Activated CD4-positive, alpha-beta T cell treated with anti-CD3 and anti-CD28 coated beads for 48 hours (primary cell): ENCODE data around the gene MYRF.

Experiments used
- DNase-seq: peaks from one replicate; pipeline ENCODE4 v3.0.0-alpha.2; 2020

MYRF gene

GRCh38 chr11:61778357-61778886, 26.0 kb downstream of the MYRF start:
- DNase-seq = no peak

- DNase-seq = no peak
Observed at GRCh38 chr11:61778920-61779650, 26.6 kb downstream of the MYRF start.

GRCh38 chr11:61779666-61780525, 27.5 kb downstream of the MYRF start:
- DNase-seq = no peak

- no peak for DNase-seq
Observed at GRCh38 chr11:61780581-61781162, 28.2 kb downstream of the MYRF start.

GRCh38 chr11:61781585-61781984, 29.1 kb downstream of the MYRF start:
- DNase-seq = no peak

GRCh38 chr11:61782299-61782698, 29.9 kb downstream of the MYRF start:
- DNase-seq = no peak

- DNase-seq = no peak
Observed at GRCh38 chr11:61782841-61783240, 30.4 kb downstream of the MYRF start.

- DNase-seq = no peak
Observed at GRCh38 chr11:61783717-61784505, 31.5 kb downstream of the MYRF start.

- DNase-seq = no peak
Observed at GRCh38 chr11:61784506-61784805, 32.0 kb downstream of the MYRF start.

- no peak for DNase-seq
Observed at GRCh38 chr11:61785837-61786402, 33.5 kb downstream of the MYRF start.

GRCh38 chr11:61787928-61788491, 35.6 kb downstream of the MYRF start:
- peak; percentile 21 for DNase-seq

- peak; percentile 72 for DNase-seq
Observed at GRCh38 chr11:61791737-61792309, 39.4 kb downstream of the MYRF start.

- peak; percentile 92 for DNase-seq
Observed at GRCh38 chr11:61792310-61793082, 40.1 kb downstream of the MYRF start, which contains the start of the genes FEN1 and TMEM258. TSS of gene FEN1 (plus strand) at chr11:61792911. CDS start at chr11:61795362, 2,451 bp downstream. TSS of gene TMEM258 (minus strand) at chr11:61792599. CDS start at chr11:61792558, 41 bp downstream.

- peak; percentile 30 for DNase-seq
Observed at GRCh38 chr11:61793083-61793828, 40.8 kb downstream of the MYRF start.

- no peak for DNase-seq
Observed at GRCh38 chr11:61793829-61794204, 41.4 kb downstream of the MYRF start.

GRCh38 chr11:61794579-61794978, 42.1 kb downstream of the MYRF start:
- DNase-seq = no peak

- DNase-seq = no peak
Observed at GRCh38 chr11:61795459-61795858, 43.0 kb downstream of the MYRF start.

GRCh38 chr11:61795876-61796526, 43.6 kb downstream of the MYRF start:
- no peak for DNase-seq

GRCh38 chr11:61797263-61797944, 45.0 kb downstream of the MYRF start:
- peak; percentile 72 for DNase-seq
